PFSK-1 (cell line): ENCODE data around the gene HLF.

ENCODE experiments used
- FOXP2 ChIP-seq: optimal IDR thresholded peaks from 2 replicates; pipeline ENCODE3; 2011; ENCODE audit warnings: borderline replicate concordance, control low read depth, inconsistent platforms; ENCODE audit not compliant: insufficient read depth; ENCODE audit errors: extremely low read length, extremely low read depth
- POLR2AphosphoS5 ChIP-seq: IDR thresholded peaks from 2 replicates; pipeline ENCODE4 v1.6.1; 2012; ENCODE audit warnings: low read depth, mild to moderate bottlenecking, control low read depth, low read length, moderate library complexity
- SIN3A ChIP-seq: IDR thresholded peaks from 2 replicates; pipeline ENCODE4 v1.6.1; 2012; ENCODE audit warnings: mild to moderate bottlenecking, low read length, moderate library complexity, borderline replicate concordance; ENCODE audit not compliant: insufficient read depth
- TAF1 ChIP-seq: IDR thresholded peaks from 2 replicates; pipeline ENCODE4 v1.6.1; 2012; ENCODE audit warnings: low read length, control low read depth, borderline replicate concordance; ENCODE audit not compliant: insufficient read depth
- TF ChIP-seq, protein P1 (sequence below), 2 experiments: IDR thresholded peaks; 2 replicates each; pipeline versions ENCODE4 v1.6.1 to v1.8.0; 2011 to 2012; ENCODE audit warnings: low read depth in 2 of 2, low read length in 2 of 2, control low read depth in 1 of 2, inconsistent platforms in 1 of 2, mild to moderate bottlenecking in 1 of 2, moderate library complexity in 1 of 2; ENCODE audit not compliant: insufficient read depth in 1 of 2

DNA sequence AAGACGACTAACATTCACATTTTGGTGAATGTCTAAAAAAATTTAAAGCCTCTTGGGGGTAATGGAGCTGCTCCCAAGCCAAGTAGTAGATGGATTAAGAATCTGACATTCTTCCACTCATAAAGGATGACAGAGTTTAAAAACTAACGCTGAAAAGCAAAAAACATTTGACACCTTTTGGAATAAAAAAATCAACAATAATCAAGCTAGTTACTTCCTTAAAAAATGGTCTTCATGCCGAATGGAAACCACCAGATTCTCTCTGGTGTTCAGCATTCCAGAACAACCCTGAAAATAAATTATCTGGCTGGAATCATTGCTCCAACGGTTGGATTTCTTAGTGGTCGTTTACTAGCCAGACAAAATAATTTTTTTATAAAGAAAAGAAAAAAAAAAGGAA is 18.0 kb downstream of the HLF start:
- TF ChIP-seq TAF1 (no peak), SIN3A (no peak), POLR2AphosphoS5 (no peak), FOXP2 (no peak)
- TF ChIP-seq, protein P1, sequence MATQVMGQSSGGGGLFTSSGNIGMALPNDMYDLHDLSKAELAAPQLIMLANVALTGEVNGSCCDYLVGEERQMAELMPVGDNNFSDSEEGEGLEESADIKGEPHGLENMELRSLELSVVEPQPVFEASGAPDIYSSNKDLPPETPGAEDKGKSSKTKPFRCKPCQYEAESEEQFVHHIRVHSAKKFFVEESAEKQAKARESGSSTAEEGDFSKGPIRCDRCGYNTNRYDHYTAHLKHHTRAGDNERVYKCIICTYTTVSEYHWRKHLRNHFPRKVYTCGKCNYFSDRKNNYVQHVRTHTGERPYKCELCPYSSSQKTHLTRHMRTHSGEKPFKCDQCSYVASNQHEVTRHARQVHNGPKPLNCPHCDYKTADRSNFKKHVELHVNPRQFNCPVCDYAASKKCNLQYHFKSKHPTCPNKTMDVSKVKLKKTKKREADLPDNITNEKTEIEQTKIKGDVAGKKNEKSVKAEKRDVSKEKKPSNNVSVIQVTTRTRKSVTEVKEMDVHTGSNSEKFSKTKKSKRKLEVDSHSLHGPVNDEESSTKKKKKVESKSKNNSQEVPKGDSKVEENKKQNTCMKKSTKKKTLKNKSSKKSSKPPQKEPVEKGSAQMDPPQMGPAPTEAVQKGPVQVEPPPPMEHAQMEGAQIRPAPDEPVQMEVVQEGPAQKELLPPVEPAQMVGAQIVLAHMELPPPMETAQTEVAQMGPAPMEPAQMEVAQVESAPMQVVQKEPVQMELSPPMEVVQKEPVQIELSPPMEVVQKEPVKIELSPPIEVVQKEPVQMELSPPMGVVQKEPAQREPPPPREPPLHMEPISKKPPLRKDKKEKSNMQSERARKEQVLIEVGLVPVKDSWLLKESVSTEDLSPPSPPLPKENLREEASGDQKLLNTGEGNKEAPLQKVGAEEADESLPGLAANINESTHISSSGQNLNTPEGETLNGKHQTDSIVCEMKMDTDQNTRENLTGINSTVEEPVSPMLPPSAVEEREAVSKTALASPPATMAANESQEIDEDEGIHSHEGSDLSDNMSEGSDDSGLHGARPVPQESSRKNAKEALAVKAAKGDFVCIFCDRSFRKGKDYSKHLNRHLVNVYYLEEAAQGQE (IDR thresholded peaks at IDR 0.05; ENCODE audit: insufficient read depth in 1 of 2, low read depth in 2 of 2, low read length in 2 of 2): no peak
